Activated T-cell treated with anti-CD3 and anti-CD28 coated beads for 24 hours (primary cell): Measurements from ENCODE around the gene CSAG1.
"Not testable (repeated sequence)": the region's sequence is repeated elsewhere in the genome, so short reads cannot be mapped to it uniquely, and the experiment has no call there.

Source experiments
- DNase-seq: peaks from one replicate; pipeline ENCODE4 v3.0.0-alpha.2; 2020; ENCODE audit warnings: low read depth

Gene CSAG1

GRCh38 chrX:152733261-152733975 is at the start of gene CSAG1, which contains the start of gene MAGEA12:
CSAG1 (minus strand) TSS chrX:152733721; CDS start chrX:152732460, 1,261 bp downstream.
MAGEA12 (plus strand) TSS chrX:152733757; CDS start chrX:152736162, 2,405 bp downstream.
- no peak for DNase-seq

GRCh38 chrX:152769549-152770289 is 36.2 kb upstream of the CSAG1 start, which contains the start of gene MAGEA6:
MAGEA6 (minus strand) TSS chrX:152769689; CDS start chrX:152767650, 2,039 bp downstream.
- not testable (repeated sequence) for DNase-seq

- DNase-seq: not testable (repeated sequence)
Observed at GRCh38 chrX:152766562-152766961, 33.0 kb upstream of the CSAG1 start.

GRCh38 chrX:152761582-152761981 is 28.1 kb upstream of the CSAG1 start:
- not testable (repeated sequence) for DNase-seq

GRCh38 chrX:152759544-152759943 is 26.0 kb upstream of the CSAG1 start:
- DNase-seq: not testable (repeated sequence)

GRCh38 chrX:152758918-152759317 is 25.4 kb upstream of the CSAG1 start, which contains the start of gene CSAG3:
CSAG3 (plus strand) TSS chrX:152759218.
- not testable (repeated sequence) for DNase-seq

- DNase-seq: not testable (repeated sequence)
Observed at GRCh38 chrX:152754871-152755270, 21.4 kb upstream of the CSAG1 start.

GRCh38 chrX:152753686-152754650 is 20.4 kb upstream of the CSAG1 start, which contains the start of gene MAGEA2:
MAGEA2 (minus strand) TSS chrX:152753842; CDS start chrX:152751363, 2,479 bp downstream.
- not testable (repeated sequence) for DNase-seq

GRCh38 chrX:152738560-152738959 is 5.0 kb upstream of the CSAG1 start:
- DNase-seq: no peak

- DNase-seq: not testable (repeated sequence)
Observed at GRCh38 chrX:152736528-152736927, 3.0 kb upstream of the CSAG1 start.

GRCh38 chrX:152735860-152736511 is 2.5 kb upstream of the CSAG1 start:
- no peak for DNase-seq

GRCh38 chrX:152735101-152735500 is 1.6 kb upstream of the CSAG1 start:
- no peak for DNase-seq

GRCh38 chrX:152734143-152734858 is 780 bp upstream of the CSAG1 start:
- DNase-seq: not testable (repeated sequence)

- no peak for DNase-seq
Observed at GRCh38 chrX:152725409-152725808, 8.1 kb downstream of the CSAG1 start.

GRCh38 chrX:152713815-152714787 is 19.4 kb downstream of the CSAG1 start, which contains the start of gene MAGEA2B:
MAGEA2B (plus strand) TSS chrX:152714628; CDS start chrX:152717107, 2,479 bp downstream.
- not testable (repeated sequence) for DNase-seq

- not testable (repeated sequence) for DNase-seq
Observed at GRCh38 chrX:152713195-152713594, 20.3 kb downstream of the CSAG1 start.

- not testable (repeated sequence) for DNase-seq
Observed at GRCh38 chrX:152709173-152709572, 24.3 kb downstream of the CSAG1 start, which contains the start of gene CSAG2. CSAG2 (minus strand) TSS chrX:152709273; CDS start chrX:152709112, 161 bp downstream.

GRCh38 chrX:152706500-152706899 is 27.0 kb downstream of the CSAG1 start:
- DNase-seq: not testable (repeated sequence)

GRCh38 chrX:152700390-152700789 is 33.1 kb downstream of the CSAG1 start:
- not testable (repeated sequence) for DNase-seq
